Measurements from ENCODE around the gene XPR1.
"Not testable (repeated sequence)": the region's sequence is repeated elsewhere in the genome, so short reads cannot be mapped to it uniquely, and the experiment has no call there.

The XPR1 gene

GRCh38 chr1:180642781-180643180 is 11.0 kb downstream of the XPR1 start:
- in situ Hi-C loops (cut with MboI; ENCODE audit: low sequenced_read_pairs), result no loop called here

- in situ Hi-C loops (cut with MboI; ENCODE audit: low sequenced_read_pairs), result no loop called here
Measured at GRCh38 chr1:180643693-180644092, 11.9 kb downstream of the XPR1 start.

GRCh38 chr1:180644526-180645192 is 12.8 kb downstream of the XPR1 start:
- in situ Hi-C loops (cut with MboI; ENCODE audit: low sequenced_read_pairs), result no loop called here

GRCh38 chr1:180645261-180645660 is 13.4 kb downstream of the XPR1 start:
- in situ Hi-C loops (cut with MboI; ENCODE audit: low sequenced_read_pairs), result not testable (repeated sequence)

GRCh38 chr1:180646093-180646492 is 14.3 kb downstream of the XPR1 start:
- in situ Hi-C loops (cut with MboI; ENCODE audit: low sequenced_read_pairs), result no loop called here

- in situ Hi-C loops (cut with MboI; ENCODE audit: low sequenced_read_pairs), result no loop called here
Measured at GRCh38 chr1:180646547-180646946, 14.7 kb downstream of the XPR1 start.

- in situ Hi-C loops (cut with MboI; ENCODE audit: low sequenced_read_pairs), result no loop called here
Measured at GRCh38 chr1:180652792-180653191, 21.0 kb downstream of the XPR1 start.

- in situ Hi-C loops (cut with MboI; ENCODE audit: low sequenced_read_pairs), result no loop called here
Measured at GRCh38 chr1:180662709-180663108, 30.9 kb downstream of the XPR1 start.

GRCh38 chr1:180670681-180671080 is 38.9 kb downstream of the XPR1 start:
- in situ Hi-C loops (cut with MboI; ENCODE audit: low sequenced_read_pairs), result no loop called here

- in situ Hi-C loops (cut with MboI; ENCODE audit: low sequenced_read_pairs), result no loop called here
Measured at GRCh38 chr1:180672105-180672504, 40.3 kb downstream of the XPR1 start.

GRCh38 chr1:180672505-180672904 is 40.7 kb downstream of the XPR1 start:
- in situ Hi-C loops (cut with MboI; ENCODE audit: low sequenced_read_pairs), result no loop called here

GRCh38 chr1:180674603-180675530 is 43.0 kb downstream of the XPR1 start:
- in situ Hi-C loops (cut with MboI; ENCODE audit: low sequenced_read_pairs), result no loop called here

GRCh38 chr1:180675586-180675985 is 43.8 kb downstream of the XPR1 start:
- in situ Hi-C loops (cut with MboI; ENCODE audit: low sequenced_read_pairs), result no loop called here

GRCh38 chr1:180680558-180681144 is 48.8 kb downstream of the XPR1 start:
- in situ Hi-C loops (cut with MboI; ENCODE audit: low sequenced_read_pairs), result no loop called here

GRCh38 chr1:180683117-180683516 is 51.3 kb downstream of the XPR1 start:
- in situ Hi-C loops (cut with MboI; ENCODE audit: low sequenced_read_pairs), result not testable (repeated sequence)

- in situ Hi-C loops (cut with MboI; ENCODE audit: low sequenced_read_pairs), result no loop called here
Measured at GRCh38 chr1:180691322-180691913, 59.6 kb downstream of the XPR1 start.

- in situ Hi-C loops (cut with MboI; ENCODE audit: low sequenced_read_pairs), result no loop called here
Measured at GRCh38 chr1:180693564-180694244, 61.9 kb downstream of the XPR1 start.

- in situ Hi-C loops (cut with MboI; ENCODE audit: low sequenced_read_pairs), result no loop called here
Measured at GRCh38 chr1:180695282-180695681, 63.5 kb downstream of the XPR1 start.

- in situ Hi-C loops (cut with MboI; ENCODE audit: low sequenced_read_pairs), result no loop called here
Measured at GRCh38 chr1:180696361-180696760, 64.5 kb downstream of the XPR1 start.

- in situ Hi-C loops (cut with MboI; ENCODE audit: low sequenced_read_pairs), result no loop called here
Measured at GRCh38 chr1:180698580-180698979, 66.8 kb downstream of the XPR1 start.

- in situ Hi-C loops (cut with MboI; ENCODE audit: low sequenced_read_pairs), result not testable (repeated sequence)
Measured at GRCh38 chr1:180702376-180702775, 70.6 kb downstream of the XPR1 start.
